HG02571 (cell line): ENCODE data around the gene FCN2.

Experiments used
- ATAC-seq: cut with Tn5 transposase; IDR thresholded peaks from one replicate; pipeline ENCODE4 v1.9.1; 2021; ENCODE audit warnings: mild to moderate bottlenecking, moderate library complexity; ENCODE audit not compliant: unreplicated experiment

The FCN2 gene

DNA sequence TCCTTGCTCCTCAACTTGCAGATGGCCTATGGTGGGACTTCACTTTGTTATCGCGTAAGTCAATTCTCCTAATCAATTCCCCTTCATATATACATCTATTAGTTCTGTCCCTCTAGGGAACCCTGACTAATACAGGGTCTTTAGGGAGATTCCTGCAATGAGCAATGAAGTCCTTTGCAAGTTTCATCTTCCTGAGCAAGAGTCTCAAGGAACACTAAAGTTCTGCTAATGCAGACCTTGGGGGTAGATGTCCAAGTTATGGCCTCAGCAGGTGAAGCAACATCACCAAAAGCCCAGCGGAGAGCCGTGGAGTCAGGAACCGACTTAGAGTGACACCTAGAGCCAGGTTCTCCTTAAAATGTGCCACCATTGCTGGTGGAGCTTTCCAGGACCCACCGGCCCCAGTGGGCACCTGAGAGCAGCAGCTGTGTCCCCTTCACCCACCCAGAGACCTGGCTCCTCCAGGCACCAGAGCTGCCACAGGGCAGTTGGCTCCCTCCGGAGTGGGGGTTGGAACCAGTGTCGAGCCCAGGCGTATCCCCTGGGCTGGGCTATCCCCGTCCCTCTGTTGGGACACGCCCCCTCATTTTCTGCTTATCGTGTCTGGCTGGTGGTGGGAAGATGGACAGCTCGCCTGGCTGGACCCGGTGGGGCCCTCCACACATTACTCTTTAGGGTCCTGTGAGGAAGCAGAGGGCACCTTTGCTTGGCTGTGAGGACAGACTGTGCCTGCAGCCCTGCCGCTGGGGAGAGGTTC, 48.0 kb downstream of the FCN2 start:
- no peak for ATAC-seq

DNA sequence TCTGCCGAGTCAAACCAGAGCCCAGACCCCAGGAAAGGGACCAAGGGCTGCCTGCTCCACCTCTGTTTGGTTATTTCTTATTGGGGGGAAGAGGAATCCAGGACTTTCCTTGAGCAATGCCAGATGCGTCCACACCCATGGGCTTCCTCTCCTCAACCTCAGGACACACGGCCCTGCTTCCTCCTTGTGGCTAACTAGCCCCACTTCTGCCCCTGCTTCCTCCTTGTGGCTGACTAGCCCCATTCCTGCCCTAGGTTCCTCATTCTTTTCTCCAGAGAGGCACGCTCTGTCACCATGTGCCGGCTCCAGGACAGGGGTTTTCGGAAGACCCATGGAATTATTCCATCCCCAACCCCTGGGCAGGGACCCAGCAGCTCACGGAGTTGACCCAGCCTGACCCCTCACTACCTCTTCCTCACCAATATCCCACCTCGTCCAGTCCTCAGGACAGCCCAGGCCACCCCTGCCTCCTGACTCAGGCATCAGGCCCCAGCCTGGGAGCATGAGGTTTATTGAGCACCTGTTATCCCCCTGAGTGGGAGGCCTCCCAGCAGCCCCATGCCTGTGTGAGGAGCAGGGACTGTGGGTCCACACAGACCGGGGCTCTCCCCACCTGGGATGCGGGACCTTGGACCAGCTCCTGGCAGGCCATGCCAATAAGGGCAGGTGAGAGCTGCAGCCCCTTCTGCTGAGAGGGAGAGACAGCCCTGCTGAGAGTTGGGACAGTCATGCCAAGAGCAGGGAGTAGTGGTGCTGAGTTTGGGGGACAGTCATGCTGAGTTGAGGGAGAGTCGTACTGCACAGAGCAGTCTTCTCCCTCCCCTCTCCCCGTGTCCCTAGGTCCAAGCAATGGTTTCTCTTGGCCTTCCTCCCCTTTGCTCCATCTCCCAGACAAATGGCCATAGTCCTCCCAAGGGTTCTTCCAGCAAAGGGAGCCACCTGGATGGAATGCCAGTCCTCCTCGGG, 48.9 kb downstream of the FCN2 start:
- no peak for ATAC-seq

DNA sequence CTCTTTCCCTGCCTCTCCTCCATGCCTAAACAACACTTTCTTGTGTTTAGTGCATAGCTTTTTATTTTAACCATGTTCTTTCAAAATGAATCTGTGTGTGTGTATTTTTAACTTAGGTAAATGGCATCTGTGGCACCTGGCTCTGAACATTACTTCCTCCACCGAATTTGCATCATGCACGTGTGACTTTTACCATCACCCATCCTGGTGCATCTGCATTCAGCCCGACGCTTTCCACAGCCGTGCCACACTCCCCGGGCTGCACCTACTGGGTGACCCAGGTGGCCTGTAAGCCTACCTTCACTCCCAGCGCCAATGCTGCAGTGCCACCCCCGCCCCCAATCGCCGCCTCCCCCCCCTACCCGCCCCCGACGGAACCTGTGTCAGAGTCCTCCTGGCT, 49.8 kb downstream of the FCN2 start:
- peak; percentile 60 for ATAC-seq

DNA sequence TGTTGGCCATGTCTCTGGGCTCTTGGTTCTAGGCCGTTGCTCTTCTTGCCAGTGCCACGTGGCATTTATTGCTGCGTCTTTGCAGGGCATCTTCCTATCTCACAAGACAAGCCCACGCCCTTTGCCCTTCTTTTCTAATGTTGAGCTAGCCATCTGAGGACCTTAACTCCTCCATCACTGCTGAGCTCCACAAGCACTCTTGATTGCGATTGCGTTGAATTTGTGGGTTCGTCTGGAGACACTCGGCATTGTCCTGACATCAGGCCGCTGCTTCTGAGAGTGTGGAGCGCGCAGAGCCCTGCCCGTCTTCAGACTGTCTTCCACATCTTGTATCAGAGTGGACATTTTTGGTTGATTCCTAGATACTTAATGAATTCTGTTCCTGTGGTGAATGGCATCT, 51.6 kb downstream of the FCN2 start:
- ATAC-seq, result no peak

DNA sequence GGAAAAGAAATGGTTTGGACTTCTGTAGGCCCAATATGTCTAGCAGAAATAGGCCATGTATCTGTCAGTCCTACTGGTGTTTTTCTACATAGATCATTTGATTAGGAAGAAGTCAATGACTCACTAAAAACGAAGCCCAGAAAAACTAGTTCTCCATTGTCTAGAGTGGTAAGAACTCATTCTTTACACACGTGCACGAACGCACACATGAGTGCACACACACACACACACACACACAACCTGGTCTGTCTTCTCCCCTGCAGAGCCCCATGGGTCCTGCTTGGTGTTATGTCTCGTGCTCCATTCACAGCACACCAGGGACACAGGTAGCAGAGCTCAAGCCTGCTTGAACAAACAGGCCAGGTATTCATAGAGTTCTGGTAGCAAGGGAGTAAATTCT, 52.0 kb downstream of the FCN2 start:
- ATAC-seq, result no peak

DNA sequence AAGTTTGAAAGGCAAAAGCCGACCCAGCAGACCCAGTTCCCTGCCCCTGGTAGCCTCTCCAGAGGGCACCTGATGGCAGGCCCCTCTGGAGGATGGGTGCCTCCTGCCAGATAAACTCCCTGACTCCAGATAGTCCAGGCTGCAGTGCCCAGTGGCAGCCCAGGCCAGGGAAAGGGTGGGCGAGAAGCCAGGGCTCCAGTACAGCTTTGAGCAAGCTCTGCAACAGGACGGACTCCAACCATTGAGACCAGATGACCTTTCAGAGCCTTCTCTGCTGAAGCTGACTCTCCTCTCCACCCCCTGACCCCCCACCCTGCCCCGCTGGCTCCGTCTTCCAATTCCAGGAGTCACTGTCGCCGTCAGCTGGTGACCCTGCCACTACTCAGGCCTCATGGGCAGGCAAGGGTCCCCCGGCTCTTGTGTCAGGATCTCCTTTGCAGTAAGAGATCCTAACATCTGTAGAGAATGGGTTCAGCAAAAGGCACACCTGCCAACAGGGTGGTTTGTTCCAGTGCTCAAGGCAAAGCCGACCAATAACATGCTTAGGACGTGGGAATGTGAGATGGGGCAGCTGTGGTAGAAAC, 52.6 kb downstream of the FCN2 start:
- ATAC-seq, result no peak

DNA sequence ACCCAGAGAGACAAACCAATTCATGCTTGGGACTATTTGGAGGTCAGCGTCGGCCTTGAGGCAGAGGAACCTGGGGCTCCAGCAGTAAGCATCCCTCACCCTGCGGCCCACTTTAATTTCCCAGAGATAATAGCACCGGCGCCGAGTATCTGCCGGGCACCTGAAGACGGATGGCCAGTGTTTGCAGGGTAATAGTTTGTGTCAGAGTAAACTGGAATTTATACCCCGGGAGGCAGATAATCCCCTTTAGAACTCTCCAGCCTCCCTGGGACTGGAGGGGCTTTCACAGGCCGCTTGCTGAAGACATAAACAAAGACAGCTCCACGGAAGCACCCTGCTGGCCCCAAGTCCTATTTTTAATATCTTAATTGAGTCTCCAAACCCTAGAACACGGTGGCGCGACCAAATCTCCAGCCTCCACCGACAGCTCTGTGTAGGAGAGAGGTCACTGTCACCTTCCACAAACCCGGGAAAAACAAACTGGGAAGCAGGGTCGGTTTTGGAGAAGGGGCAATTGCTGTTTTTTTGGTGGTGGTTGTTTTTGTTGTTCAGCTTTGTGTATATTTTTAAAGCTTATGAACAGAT, 54.5 kb downstream of the FCN2 start:
- no peak for ATAC-seq

DNA sequence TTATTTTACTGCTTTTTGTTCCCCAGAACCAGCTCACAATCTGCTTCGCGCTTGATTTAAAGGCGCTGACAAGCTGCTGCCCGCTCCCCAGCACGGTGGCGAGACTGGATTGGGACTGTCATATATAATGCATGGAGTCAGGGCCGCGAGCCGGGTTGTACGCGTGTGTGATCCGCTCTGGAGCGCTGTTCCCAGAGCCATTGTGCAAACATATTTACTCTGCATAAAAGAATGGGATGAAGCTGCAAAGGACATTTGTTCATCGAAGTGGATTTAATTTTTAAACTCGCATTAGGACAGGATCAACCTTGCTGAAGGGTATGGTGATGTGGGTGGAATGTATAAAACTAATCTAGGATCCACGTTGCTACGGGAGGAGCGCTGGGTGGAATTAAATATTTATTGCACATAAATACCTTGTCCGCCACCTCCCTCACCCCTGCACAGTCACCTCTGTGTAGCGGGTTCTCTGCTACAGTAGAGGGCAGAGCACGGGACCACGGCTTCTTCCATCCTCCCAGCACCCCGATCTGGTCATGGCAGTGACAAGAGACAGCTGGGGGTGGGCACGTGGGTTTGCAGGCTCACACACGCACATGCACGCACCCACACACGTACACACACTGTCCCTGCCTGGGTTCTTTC, 55.2 kb downstream of the FCN2 start:
- ATAC-seq, result no peak

DNA sequence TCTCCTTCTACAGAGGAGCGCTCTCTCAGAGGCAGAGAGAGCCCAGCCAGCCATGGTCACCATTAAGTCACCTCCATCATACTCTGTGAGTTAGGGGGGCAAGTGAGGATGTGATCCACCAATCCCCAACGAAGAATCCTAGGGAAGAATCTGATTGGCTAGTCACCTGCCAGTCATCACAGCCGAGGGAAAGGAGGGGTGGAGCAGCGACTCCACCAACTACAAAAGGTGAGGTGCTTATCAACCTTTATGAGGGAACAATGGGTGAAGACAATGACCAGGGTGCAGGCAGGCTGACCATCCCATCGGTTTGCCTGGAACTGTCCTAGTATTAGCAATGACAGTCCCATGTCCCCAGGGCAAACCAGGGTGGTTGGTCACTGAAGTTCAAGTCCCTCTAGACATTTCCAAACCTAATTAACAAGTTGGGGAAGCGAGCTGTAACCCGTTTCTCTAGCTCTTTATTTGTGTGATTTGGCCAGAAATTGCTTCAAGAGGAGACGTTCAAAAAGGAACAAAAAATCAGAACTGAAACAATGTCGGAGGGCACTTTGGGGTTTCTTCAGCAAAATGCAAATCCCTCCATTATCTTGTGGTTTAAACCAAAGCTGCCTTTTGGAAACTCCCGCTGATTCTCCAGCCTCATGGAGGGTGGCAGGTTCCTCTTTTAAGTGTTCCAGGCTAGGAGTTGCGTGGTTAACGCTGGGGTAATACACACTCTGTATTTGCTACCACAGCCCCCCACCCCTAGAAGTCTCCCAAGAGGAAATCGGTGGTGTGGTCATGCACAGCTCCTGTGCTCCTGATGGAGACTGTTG, 55.9 kb downstream of the FCN2 start:
- no peak for ATAC-seq
